ENCODE data around the gene ORAI1. TPM values are rescaled to one million over a fixed set of nuclear protein-coding genes. Genes with fewer than 3 reads are reported as not detected.
A peak's percentile ranks its signal among the peaks of the same experiment; 100 is the strongest.
"Not testable (repeated sequence)": the region's sequence is repeated elsewhere in the genome, so short reads cannot be mapped to it uniquely, and the experiment has no call there.

ORAI1 gene
- polyA plus RNA-seq, 3 donors from 2014 or later: 145 to 216 (median 183) TPM

- Mint-ChIP-seq H3K9me3 (no peaks in the 10 kb centered on the region), H3K4me3 (no peak overlapping the region), H3K4me1 (peaks cover 11 to 21% of the 10 kb centered on the region in 2 donors), H3K27ac (peak overlapping the region in 2 of 6 donors; percentile 53 to 62), H3K36me3 (peaks cover 0 to 3% (median 2%) of the 10 kb centered on the region in 3 donors), H3K27me3 (ENCODE audit: low read depth in 3 of 3) (peaks cover 7% of the 10 kb centered on the region in 3 donors)
- DNase-seq: no peak
Measured at GRCh38 chr12:121618659-121619233, 7.6 kb upstream of the ORAI1 start.

GRCh38 chr12:121620333-121620891 lies 5.9 kb upstream of the ORAI1 start:
- H3K9me3 Mint-ChIP-seq: no peaks in the 10 kb centered on the region
- H3K27me3 Mint-ChIP-seq (ENCODE audit: low read depth in 3 of 3): peaks cover 0 to 8% (median 6%) of the 10 kb centered on the region in 3 donors
- H3K4me1 Mint-ChIP-seq: peaks cover 10 to 18% of the 10 kb centered on the region in 2 donors
- peak overlapping the region in 1 of 6 donors; percentile 61 for H3K27ac Mint-ChIP-seq
- no peak overlapping the region for H3K4me3 Mint-ChIP-seq
- H3K36me3 Mint-ChIP-seq: peaks cover 0 to 3% (median 0%) of the 10 kb centered on the region in 3 donors
- DNase-seq: no peak

- Mint-ChIP-seq H3K4me3 (peak overlapping the region; percentile 93 to 96 (median 95)), H3K27me3 (ENCODE audit: low read depth in 3 of 3) (peaks cover 23 to 33% (median 24%) of the 10 kb centered on the region in 3 donors), H3K36me3 (peaks cover 0 to 7% (median 5%) of the 10 kb centered on the region in 3 donors), H3K9me3 (no peaks in the 10 kb centered on the region), H3K27ac (peak overlapping the region; percentile 94 to 99 (median 98)), H3K4me1 (peaks cover 59 to 64% of the 10 kb centered on the region in 2 donors)
- peak; percentile 88 to 91 (median 89) for DNase-seq
Measured at GRCh38 chr12:121626853-121627640, 717 bp downstream of the ORAI1 start.

- Mint-ChIP-seq H3K4me3 (peak overlapping the region; percentile 93 to 96 (median 95)), H3K9me3 (no peaks in the 10 kb centered on the region), H3K4me1 (peaks cover 69 to 74% of the 10 kb centered on the region in 2 donors), H3K36me3 (peaks cover 0 to 8% (median 5%) of the 10 kb centered on the region in 3 donors), H3K27me3 (ENCODE audit: low read depth in 3 of 3) (peaks cover 23 to 35% (median 25%) of the 10 kb centered on the region in 3 donors), H3K27ac (peak overlapping the region; percentile 94 to 99 (median 98))
- DNase-seq: no peak
Measured at GRCh38 chr12:121628037-121628436, 1.7 kb downstream of the ORAI1 start.

- peak overlapping the region; percentile 93 to 96 (median 95) for H3K4me3 Mint-ChIP-seq
- peaks cover 23 to 35% (median 25%) of the 10 kb centered on the region in 3 donors for H3K27me3 Mint-ChIP-seq (ENCODE audit: low read depth in 3 of 3)
- no peaks in the 10 kb centered on the region for H3K9me3 Mint-ChIP-seq
- H3K4me1 Mint-ChIP-seq: peaks cover 74 to 76% of the 10 kb centered on the region in 2 donors
- H3K36me3 Mint-ChIP-seq: peaks cover 0 to 8% (median 5%) of the 10 kb centered on the region in 3 donors
- no peak for DNase-seq
- peak overlapping the region; percentile 94 to 99 (median 98) for H3K27ac Mint-ChIP-seq
Measured at GRCh38 chr12:121628536-121628935, 2.2 kb downstream of the ORAI1 start.

- Mint-ChIP-seq H3K36me3 (peaks cover 0 to 8% (median 5%) of the 10 kb centered on the region in 3 donors), H3K4me1 (peaks cover 75 to 79% of the 10 kb centered on the region in 2 donors), H3K27ac (peak overlapping the region in 5 of 6 donors; percentile 70 to 90 (median 81)), H3K4me3 (peak overlapping the region; percentile 55 to 96 (median 57)), H3K27me3 (ENCODE audit: low read depth in 3 of 3) (peaks cover 18 to 24% (median 19%) of the 10 kb centered on the region in 3 donors), H3K9me3 (no peaks in the 10 kb centered on the region)
- no peak for DNase-seq
Measured at GRCh38 chr12:121630791-121631355, 4.5 kb downstream of the ORAI1 start.

- Mint-ChIP-seq H3K4me3 (peak overlapping the region; percentile 43 to 75 (median 54)), H3K4me1 (peaks cover 86 to 88% of the 10 kb centered on the region in 2 donors), H3K27me3 (ENCODE audit: low read depth in 3 of 3) (peaks cover 10 to 15% (median 14%) of the 10 kb centered on the region in 3 donors), H3K9me3 (no peaks in the 10 kb centered on the region), H3K36me3 (peaks cover 0 to 8% (median 5%) of the 10 kb centered on the region in 3 donors), H3K27ac (peak overlapping the region; percentile 64 to 90 (median 90))
- DNase-seq: no peak
Measured at GRCh38 chr12:121632069-121632970, 6.0 kb downstream of the ORAI1 start.

GRCh38 chr12:121633833-121634196 lies 7.5 kb downstream of the ORAI1 start:
- H3K4me3 Mint-ChIP-seq; H3K36me3 Mint-ChIP-seq; H3K9me3 Mint-ChIP-seq; H3K27ac Mint-ChIP-seq; H3K27me3 Mint-ChIP-seq (ENCODE audit: low read depth in 3 of 3); DNase-seq: not testable (repeated sequence)
- peaks cover 85 to 88% of the 10 kb centered on the region in 2 donors for H3K4me1 Mint-ChIP-seq

GRCh38 chr12:121634836-121635235 lies 8.5 kb downstream of the ORAI1 start:
- Mint-ChIP-seq H3K4me3 (peak overlapping the region in 3 of 5 donors; percentile 26 to 57 (median 53)), H3K36me3 (peaks cover 0 to 8% (median 5%) of the 10 kb centered on the region in 3 donors), H3K9me3 (no peaks in the 10 kb centered on the region), H3K4me1 (peaks cover 75 to 81% of the 10 kb centered on the region in 2 donors), H3K27ac (peak overlapping the region in 5 of 6 donors; percentile 74 to 89 (median 83)), H3K27me3 (ENCODE audit: low read depth in 3 of 3) (peaks cover 4 to 6% (median 5%) of the 10 kb centered on the region in 3 donors)
- DNase-seq: no peak

GRCh38 chr12:121637231-121637914 lies 11.0 kb downstream of the ORAI1 start:
- no peaks in the 10 kb centered on the region for H3K9me3 Mint-ChIP-seq
- H3K4me1 Mint-ChIP-seq: peaks cover 58 to 61% of the 10 kb centered on the region in 2 donors
- peaks cover 2 to 7% (median 4%) of the 10 kb centered on the region in 3 donors for H3K27me3 Mint-ChIP-seq (ENCODE audit: low read depth in 3 of 3)
- peak overlapping the region; percentile 93 to 97 (median 94) for H3K27ac Mint-ChIP-seq
- peak; percentile 69 to 74 (median 74) for DNase-seq
- H3K36me3 Mint-ChIP-seq: peaks cover 0 to 5% (median 5%) of the 10 kb centered on the region in 3 donors
- H3K4me3 Mint-ChIP-seq: peak overlapping the region; percentile 71 to 86 (median 78)

- DNase-seq: no peak
- H3K4me3 Mint-ChIP-seq: peak overlapping the region in 3 of 5 donors; percentile 78 to 86 (median 81)
- H3K4me1 Mint-ChIP-seq: peaks cover 48 to 49% of the 10 kb centered on the region in 2 donors
- H3K27me3 Mint-ChIP-seq (ENCODE audit: low read depth in 3 of 3): peaks cover 2 to 7% (median 4%) of the 10 kb centered on the region in 3 donors
- peak overlapping the region; percentile 93 to 97 (median 94) for H3K27ac Mint-ChIP-seq
- no peaks in the 10 kb centered on the region for H3K9me3 Mint-ChIP-seq
- H3K36me3 Mint-ChIP-seq: peaks cover 0 to 5% (median 5%) of the 10 kb centered on the region in 3 donors
Measured at GRCh38 chr12:121638298-121639202, 12.2 kb downstream of the ORAI1 start.
